HEK293 (cell line): Measurements from ENCODE around the gene HLA-DMA.

Experiments
- AEBP2 ChIP-seq: fragments of 450-650 bp; formaldehyde crosslinking; IDR thresholded peaks from 2 replicates; pipeline ENCODE4 v1.5.1; 2016; ENCODE audit warnings: missing biosample characterization, missing genetic modification characterization, borderline replicate concordance
- BCL11B ChIP-seq: fragments of 450-650 bp; formaldehyde crosslinking; IDR thresholded peaks from 2 replicates; pipeline ENCODE4 v1.5.1; 2016; ENCODE audit warnings: low read depth, missing biosample characterization, missing genetic modification characterization
- GLIS1 ChIP-seq: fragments of 450-650 bp; formaldehyde crosslinking; IDR thresholded peaks from 2 replicates; pipeline ENCODE4 v1.5.1; 2016; ENCODE audit warnings: missing biosample characterization, missing genetic modification characterization
- HOXC10 ChIP-seq: sonication (generic); formaldehyde crosslinking; IDR thresholded peaks from 2 replicates; pipeline ENCODE4 v1.8.1; 2023; ENCODE audit warnings: mild to moderate bottlenecking, missing genetic modification reagents
- IKZF3 ChIP-seq: fragments of 450-650 bp; IDR thresholded peaks from 2 replicates; pipeline ENCODE4 v1.5.0; 2018; ENCODE audit warnings: missing biosample characterization, mild to moderate bottlenecking, missing genetic modification characterization, moderate library complexity
- KLF7 ChIP-seq: fragments of 450-650 bp; formaldehyde crosslinking; IDR thresholded peaks from 2 replicates; pipeline ENCODE4 v1.5.1; 2016; ENCODE audit warnings: missing biosample characterization, missing genetic modification characterization, borderline replicate concordance
- KLF8 ChIP-seq: fragments of 450-650 bp; formaldehyde crosslinking; IDR thresholded peaks from 2 replicates; pipeline ENCODE4 v1.5.1; 2016; ENCODE audit warnings: missing biosample characterization, missing genetic modification characterization
- ZBTB44 ChIP-seq: fragments of 450-650 bp; IDR thresholded peaks from 2 replicates; pipeline ENCODE4 v1.5.1; 2018; ENCODE audit warnings: missing biosample characterization, mild to moderate bottlenecking, missing genetic modification characterization
- ZBTB7A ChIP-seq: fragments of 450-650 bp; formaldehyde crosslinking; IDR thresholded peaks from 2 replicates; pipeline ENCODE4 v1.5.1; 2016; ENCODE audit warnings: low read depth, missing biosample characterization, missing genetic modification characterization
- ZFP69B ChIP-seq: fragments of 450-650 bp; formaldehyde crosslinking; IDR thresholded peaks from 2 replicates; pipeline ENCODE4 v1.5.1; 2016; ENCODE audit warnings: missing biosample characterization, missing genetic modification characterization
- ZNF112 ChIP-seq: fragments of 450-650 bp; formaldehyde crosslinking; IDR thresholded peaks from 2 replicates; pipeline ENCODE4 v1.5.0; 2017; ENCODE audit warnings: missing biosample characterization, missing genetic modification characterization
- ZNF169 ChIP-seq: fragments of 450-650 bp; formaldehyde crosslinking; IDR thresholded peaks from 2 replicates; pipeline ENCODE4 v1.5.1; 2016; ENCODE audit warnings: missing biosample characterization, missing genetic modification characterization
- ZNF184 ChIP-seq: fragments of 450-650 bp; IDR thresholded peaks from 2 replicates; pipeline ENCODE4 v1.5.1; 2018; ENCODE audit warnings: missing biosample characterization, mild to moderate bottlenecking, missing genetic modification characterization
- ZNF202 ChIP-seq: fragments of 450-650 bp; formaldehyde crosslinking; IDR thresholded peaks from 2 replicates; pipeline ENCODE4 v1.5.1; 2016; ENCODE audit warnings: missing biosample characterization, missing genetic modification characterization, borderline replicate concordance
- ZNF23 ChIP-seq: fragments of 450-650 bp; formaldehyde crosslinking; IDR thresholded peaks from 2 replicates; pipeline ENCODE4 v1.5.1; 2016; ENCODE audit warnings: missing biosample characterization, missing genetic modification characterization, borderline replicate concordance
- ZNF26 ChIP-seq: fragments of 450-650 bp; formaldehyde crosslinking; IDR thresholded peaks from 2 replicates; pipeline ENCODE4 v1.5.1; 2016; ENCODE audit warnings: missing biosample characterization, missing genetic modification characterization
- ZNF280D ChIP-seq: fragments of 450-650 bp; formaldehyde crosslinking; IDR thresholded peaks from 2 replicates; pipeline ENCODE4 v1.5.1; 2016; ENCODE audit warnings: missing biosample characterization, missing genetic modification characterization
- ZNF510 ChIP-seq: fragments of 450-650 bp; formaldehyde crosslinking; IDR thresholded peaks from 2 replicates; pipeline ENCODE4 v1.5.1; 2018; ENCODE audit warnings: mild to moderate bottlenecking, missing genetic modification characterization, missing biosample characterization; ENCODE audit not compliant: insufficient replicate concordance
- ZNF513 ChIP-seq: fragments of 450-650 bp; IDR thresholded peaks from 2 replicates; pipeline ENCODE4 v1.5.1; 2018; ENCODE audit warnings: missing biosample characterization, missing genetic modification characterization
- ZNF521 ChIP-seq: fragments of 450-650 bp; formaldehyde crosslinking; IDR thresholded peaks from 2 replicates; pipeline ENCODE4 v1.5.1; 2017; ENCODE audit warnings: missing biosample characterization, mild to moderate bottlenecking, missing genetic modification characterization
- ZNF544 ChIP-seq: fragments of 450-650 bp; formaldehyde crosslinking; IDR thresholded peaks from 2 replicates; pipeline ENCODE4 v1.5.0; 2017; ENCODE audit warnings: missing biosample characterization, missing genetic modification characterization
- ZNF596 ChIP-seq: fragments of 450-650 bp; IDR thresholded peaks from 2 replicates; pipeline ENCODE4 v1.5.0; 2018; ENCODE audit warnings: missing biosample characterization, mild to moderate bottlenecking, missing genetic modification characterization, moderate library complexity
- ZNF600 ChIP-seq: fragments of 450-650 bp; formaldehyde crosslinking; IDR thresholded peaks from 2 replicates; pipeline ENCODE4 v1.5.1; 2016; ENCODE audit warnings: missing biosample characterization, missing genetic modification characterization
- ZNF623 ChIP-seq: fragments of 450-650 bp; formaldehyde crosslinking; IDR thresholded peaks from 2 replicates; pipeline ENCODE4 v1.5.1; 2016; ENCODE audit warnings: missing biosample characterization, missing genetic modification characterization
- ZNF692 ChIP-seq: fragments of 450-650 bp; formaldehyde crosslinking; IDR thresholded peaks from 2 replicates; pipeline ENCODE4 v1.5.1; 2016; ENCODE audit warnings: missing biosample characterization, missing genetic modification characterization
- ZSCAN30 ChIP-seq: fragments of 450-650 bp; IDR thresholded peaks from 2 replicates; pipeline ENCODE4 v1.5.1; 2018; ENCODE audit warnings: missing biosample characterization, mild to moderate bottlenecking, missing genetic modification characterization, moderate library complexity
- ZSCAN5A ChIP-seq: fragments of 450-650 bp; formaldehyde crosslinking; IDR thresholded peaks from 2 replicates; pipeline ENCODE4 v1.5.1; 2016; ENCODE audit warnings: missing biosample characterization, missing genetic modification characterization

The HLA-DMA gene

GRCh38 chr6:32969685-32970412, 17.0 kb upstream of the HLA-DMA start (continued):
- TF ChIP-seq ZNF26 (tag by site-specific recombination) (no peak), HOXC10 (CRISPR knock-in tag) (no peak), ZNF513 (tag by site-specific recombination) (0 out of 2 replicates have a peak, but pooled peaks have one; percentile 2), ZBTB7A (tag by site-specific recombination) (no peak), ZNF169 (tag by site-specific recombination) (no peak), KLF7 (tag by site-specific recombination) (no peak; the same call in 1 of the 2 replicates), GLIS1 (peak; percentile 96), KLF8 (tag by site-specific recombination) (peak; percentile 73), ZNF544 (tag by site-specific recombination) (no peak), ZNF623 (tag by site-specific recombination) (0 out of 2 replicates have a peak, but pooled peaks have one; percentile 11), ZNF280D (tag by site-specific recombination) (no peak), ZNF692 (tag by site-specific recombination) (0 out of 2 replicates have a peak, but pooled peaks have one; percentile 6), ZNF23 (tag by site-specific recombination) (no peak), AEBP2 (no peak; the same call in 1 of the 2 replicates), ZNF521 (no peak), ZNF112 (no peak), ZNF596 (tag by site-specific recombination) (peak; percentile 20; the same call in 1 of the 2 replicates), ZNF510 (tag by site-specific recombination) (no peak), ZNF202 (tag by site-specific recombination) (no peak), BCL11B (0 out of 2 replicates have a peak, but pooled peaks have one; percentile 19), ZNF184 (tag by site-specific recombination) (0 out of 2 replicates have a peak, but pooled peaks have one; percentile 3), ZSCAN5A (peak; percentile 84; the same call in 1 of the 2 replicates), ZNF600 (peak; percentile 96), ZSCAN30 (tag by site-specific recombination) (peak; percentile 80), ZBTB44 (tag by site-specific recombination) (no peak), ZFP69B (no peak), IKZF3 (tag by site-specific recombination) (peak; percentile 99)
